Hematopoietic multipotent progenitor cell treated with erythropoietin and hydrocortisone succinate and interleukin-3 and kit ligand, for 4 days (in vitro differentiated cells): ENCODE data around the gene CUBN.

ENCODE experiments used
- DNase-seq: peaks from one replicate; pipeline ENCODE4 v3.0.0-alpha.2; 2015

The CUBN gene

GRCh38 chr10:17066807-17067206, 62.8 kb downstream of the CUBN start:
- no peak for DNase-seq

- no peak for DNase-seq
Measured at GRCh38 chr10:17066000-17066399, 63.6 kb downstream of the CUBN start.

DNA sequence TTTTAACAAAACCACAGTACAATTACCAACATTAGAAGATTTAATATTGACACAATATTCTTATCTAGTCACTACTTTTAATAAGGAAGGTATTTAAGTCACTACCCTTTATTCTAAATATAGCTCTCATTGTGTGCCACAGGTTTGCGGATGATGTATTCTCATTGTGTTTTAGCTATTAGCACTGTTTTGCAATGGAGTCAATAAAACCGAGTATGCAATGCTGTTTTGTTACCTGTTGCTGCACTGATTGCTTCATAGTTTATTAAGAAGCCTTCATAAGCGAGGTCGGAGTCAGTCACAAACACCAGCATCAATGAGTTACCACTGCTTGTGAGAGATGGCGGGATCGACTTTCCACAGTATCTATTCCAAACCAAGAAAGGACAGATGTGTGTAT, 64.3 kb downstream of the CUBN start:
- no peak for DNase-seq

GRCh38 chr10:17064435-17064834, 65.2 kb downstream of the CUBN start:
- DNase-seq: no peak

DNA sequence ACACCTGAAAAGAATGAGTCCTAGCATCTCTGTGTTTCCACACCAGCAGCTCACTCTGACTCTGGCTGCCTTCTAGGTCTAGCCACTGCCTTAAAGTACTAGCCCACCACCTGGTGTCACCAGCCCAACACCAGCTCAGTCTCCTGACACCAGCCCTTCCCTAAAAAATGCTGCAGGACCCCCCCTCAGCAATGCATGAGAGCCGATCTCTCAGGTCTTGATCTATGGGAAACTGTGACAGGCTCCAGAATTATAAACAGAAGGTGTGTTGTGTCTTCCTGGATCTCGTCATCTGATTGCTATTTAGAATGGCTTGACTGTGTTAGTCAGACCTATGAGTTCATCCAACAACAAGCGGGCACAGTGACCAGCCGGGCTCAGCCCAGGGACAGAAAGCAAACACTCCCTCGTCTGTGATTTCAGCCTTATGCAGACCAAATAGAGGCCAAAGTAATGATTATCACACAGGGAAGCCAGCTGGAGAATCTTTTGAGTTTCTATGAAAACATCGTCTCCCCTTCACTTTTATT, 66.6 kb downstream of the CUBN start:
- DNase-seq: no peak

- no peak for DNase-seq
Measured at GRCh38 chr10:17062493-17062892, 67.1 kb downstream of the CUBN start.

DNA sequence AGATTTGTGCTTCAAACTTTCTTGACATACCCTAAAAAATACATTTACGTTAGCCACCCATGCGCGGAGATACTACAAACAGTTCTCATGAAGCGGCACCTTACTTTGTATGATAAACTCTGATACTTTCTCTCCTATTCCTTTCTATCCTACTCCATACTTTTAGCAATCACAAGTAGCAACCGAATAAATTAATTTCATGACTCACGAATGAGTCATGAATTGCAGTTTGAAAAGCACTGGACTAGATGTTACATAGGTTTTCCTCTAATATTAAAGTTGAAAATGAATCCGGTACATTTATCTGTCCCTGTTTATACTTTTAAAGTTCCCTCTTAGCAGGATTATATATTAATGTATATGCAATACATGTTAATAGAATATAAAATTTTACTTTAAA, 67.6 kb downstream of the CUBN start:
- no peak for DNase-seq

DNA sequence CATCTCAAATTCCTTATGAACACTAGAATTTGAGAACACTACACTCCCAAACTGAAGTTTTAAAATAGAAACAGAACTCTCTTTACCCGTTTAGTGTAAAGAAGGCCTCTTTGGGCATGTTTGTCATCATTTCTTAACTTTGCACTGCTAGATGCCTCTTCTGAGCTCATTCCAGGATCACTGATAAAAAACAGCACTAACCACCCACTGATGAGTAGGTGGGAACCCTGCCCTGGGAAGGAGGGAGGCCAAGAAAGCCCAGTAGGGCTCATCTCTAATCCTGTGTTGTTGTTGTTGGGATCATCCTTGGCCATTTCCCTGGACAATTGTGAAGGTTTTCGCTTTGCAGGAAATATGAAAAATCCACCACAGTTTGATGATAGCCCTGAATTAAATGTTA, 68.2 kb downstream of the CUBN start:
- no peak for DNase-seq

DNA sequence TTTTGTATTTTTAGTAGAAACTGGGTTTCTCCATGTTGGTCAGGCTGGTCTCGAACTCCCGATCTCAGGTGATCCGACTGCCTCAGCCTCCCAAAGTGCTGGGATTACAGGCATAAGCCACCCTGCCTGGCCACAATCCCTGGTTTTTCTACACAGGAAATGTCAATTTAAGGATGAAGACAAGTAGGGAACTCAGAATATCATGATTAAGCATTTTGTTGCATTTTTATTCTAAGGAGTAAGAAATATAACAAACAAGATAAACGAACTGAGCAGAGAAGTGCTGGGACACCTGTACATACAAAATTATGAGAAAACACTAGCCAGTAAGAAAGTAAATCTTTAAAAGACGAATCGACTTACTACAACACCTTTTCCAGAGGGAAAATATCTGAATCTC, 69.3 kb downstream of the CUBN start:
- DNase-seq: no peak

DNA sequence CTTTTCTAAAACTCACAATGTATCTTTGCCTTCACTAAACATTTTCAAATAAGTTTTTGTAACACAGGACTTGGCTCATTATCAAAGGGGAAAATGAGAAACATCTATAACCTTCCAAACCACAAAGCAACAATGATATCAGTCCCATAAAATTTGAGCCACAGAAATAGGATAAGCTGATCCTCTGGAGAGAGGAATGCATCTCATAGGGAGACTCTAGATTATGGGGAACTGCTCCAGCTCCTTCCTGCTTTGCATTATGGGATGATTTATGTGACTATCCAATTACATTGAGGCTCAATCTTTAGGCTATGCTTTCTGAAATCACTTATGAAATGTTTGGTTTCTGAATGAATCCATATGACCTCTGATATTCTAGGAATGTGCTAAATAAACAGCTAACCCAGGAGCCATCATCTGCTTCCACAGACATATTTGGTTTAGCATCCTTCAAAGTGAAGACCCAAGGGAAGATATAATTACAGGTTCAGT, 70.4 kb downstream of the CUBN start:
- DNase-seq: no peak

- DNase-seq: no peak
Measured at GRCh38 chr10:17058093-17058492, 71.5 kb downstream of the CUBN start.

- DNase-seq: no peak
Measured at GRCh38 chr10:17056781-17057428, 72.7 kb downstream of the CUBN start.

DNA sequence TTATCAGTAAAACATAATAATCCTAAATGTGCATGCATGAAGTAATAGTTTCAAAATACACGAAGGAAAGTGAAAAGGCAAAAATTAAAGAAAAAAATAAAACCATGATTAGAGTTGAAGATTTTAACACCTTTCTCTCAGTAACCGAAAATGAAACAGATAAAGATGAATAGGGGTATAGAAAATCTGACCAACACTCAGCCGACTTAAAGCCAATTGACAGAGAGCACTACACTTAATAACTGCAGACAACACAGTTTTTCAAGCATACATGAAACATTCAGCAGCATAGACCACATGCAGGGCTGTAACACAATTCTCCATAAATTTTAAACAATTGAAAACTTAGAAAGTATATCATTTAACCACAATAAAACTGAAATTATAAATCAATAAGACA, 76.1 kb downstream of the CUBN start:
- no peak for DNase-seq

GRCh38 chr10:17053061-17053460, 76.5 kb downstream of the CUBN start:
- DNase-seq: no peak

DNA sequence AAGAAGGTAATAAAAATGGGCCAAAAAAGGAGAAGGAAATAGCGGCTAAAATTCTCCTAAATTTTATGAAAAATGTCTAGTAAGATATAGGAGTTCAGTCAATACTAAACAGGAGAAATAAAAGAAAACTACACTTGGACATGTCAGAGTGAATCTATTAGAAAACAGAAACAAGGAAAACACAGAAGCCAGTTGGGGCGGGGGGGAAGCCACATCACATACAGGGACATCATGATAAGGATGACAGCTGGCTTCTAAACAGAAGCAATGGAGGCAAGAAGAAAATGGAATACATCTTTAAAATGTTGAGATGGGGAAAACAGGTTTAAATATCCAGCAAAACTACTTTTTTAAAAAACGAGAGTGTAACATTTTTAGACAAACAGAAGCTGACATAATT, 77.8 kb downstream of the CUBN start:
- peak; percentile 19 for DNase-seq

DNA sequence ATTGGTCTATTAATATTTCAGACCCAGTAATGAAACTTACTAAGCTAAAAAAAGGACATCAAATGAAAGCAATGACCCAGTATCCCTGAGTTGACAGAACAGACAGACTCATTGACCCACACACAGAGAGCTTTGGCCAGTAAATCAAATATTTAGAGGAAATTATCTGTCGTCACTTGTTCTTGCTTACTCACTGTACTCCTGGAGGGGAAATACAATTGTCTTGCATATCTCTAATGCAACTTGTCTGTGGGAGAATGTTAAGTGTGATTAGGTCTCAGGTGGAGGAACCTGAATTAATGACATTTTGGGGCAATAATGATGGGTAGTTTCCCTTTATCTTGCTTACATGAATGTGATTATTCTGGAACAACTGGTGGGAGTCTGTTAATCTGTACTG, 80.4 kb downstream of the CUBN start:
- DNase-seq: no peak

GRCh38 chr10:17047908-17048307, 81.7 kb downstream of the CUBN start:
- DNase-seq: no peak

DNA sequence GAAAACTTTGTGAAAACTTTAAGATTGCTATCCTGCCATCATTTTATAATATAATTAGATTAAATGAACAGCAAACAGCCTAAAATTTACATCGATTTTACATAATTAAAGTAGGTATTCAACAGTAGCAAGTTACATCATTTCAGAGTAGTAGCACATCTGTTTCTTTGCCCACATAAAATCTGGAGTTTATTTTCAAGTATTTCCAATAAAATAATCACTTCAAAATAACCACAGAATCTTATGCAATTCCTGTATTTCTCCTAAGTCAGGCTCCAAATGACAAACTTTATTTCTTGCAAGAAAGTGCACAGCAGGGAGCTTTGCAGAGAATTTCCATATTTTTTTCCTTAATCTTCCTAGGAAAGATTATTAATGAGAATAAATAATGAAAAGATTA, 82.6 kb downstream of the CUBN start:
- DNase-seq: no peak

DNA sequence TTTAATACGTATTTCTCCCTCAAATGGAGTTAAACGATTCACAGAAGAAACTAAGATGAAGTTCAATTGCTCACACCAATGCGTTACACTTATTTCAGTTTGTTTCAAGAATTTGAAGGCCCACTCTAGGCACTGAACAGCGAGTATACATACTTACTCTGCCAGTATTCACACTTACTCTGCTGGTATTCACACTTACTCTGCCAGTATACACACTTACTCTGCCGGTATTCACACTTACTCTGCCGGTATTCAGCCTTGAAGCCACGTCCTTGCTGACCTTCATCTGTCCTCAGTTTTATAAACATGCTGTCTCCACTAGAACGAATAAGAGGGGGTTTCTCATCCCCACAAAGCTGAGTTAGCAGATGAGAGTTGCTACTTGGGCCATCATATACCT, 86.0 kb downstream of the CUBN start:
- DNase-seq: no peak

GRCh38 chr10:17041626-17042520, 87.7 kb downstream of the CUBN start:
- DNase-seq: no peak

GRCh38 chr10:17038627-17039026, 91.0 kb downstream of the CUBN start:
- DNase-seq: no peak

- no peak for DNase-seq
Measured at GRCh38 chr10:17037910-17038309, 91.7 kb downstream of the CUBN start.

GRCh38 chr10:17035446-17035845, 94.2 kb downstream of the CUBN start:
- no peak for DNase-seq
